Fibroblast of upper back skin (primary cell): Measurements from ENCODE around the gene PNMA8C.
"Not testable (repeated sequence)": the region's sequence is repeated elsewhere in the genome, so short reads cannot be mapped to it uniquely, and the experiment has no call there.

ENCODE experiments used
- DNase-seq: peaks from one replicate; pipeline ENCODE4 v3.0.0-alpha.2; 2013

Gene PNMA8C

DNA sequence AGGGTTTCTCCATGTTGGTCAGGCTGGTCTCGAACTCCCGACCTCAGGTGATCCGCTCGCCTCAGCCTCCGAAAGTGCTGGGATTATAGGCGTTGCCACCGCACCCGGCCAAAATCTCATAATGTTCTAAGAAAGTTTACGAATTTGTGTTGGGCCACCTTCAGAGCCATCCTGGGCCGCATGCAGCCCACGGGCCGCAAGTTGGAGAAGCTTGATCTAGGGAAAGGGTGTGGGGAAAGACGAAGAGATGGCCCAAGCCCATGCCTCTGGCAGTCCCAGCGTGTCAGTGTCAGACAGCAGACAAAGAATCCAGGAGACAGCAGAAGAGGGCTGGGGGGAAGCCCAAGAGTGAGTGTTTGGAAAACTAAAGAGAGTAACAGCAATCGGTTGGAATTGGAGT lies 17.3 kb upstream of the PNMA8C start:
- DNase-seq, result no peak

DNA sequence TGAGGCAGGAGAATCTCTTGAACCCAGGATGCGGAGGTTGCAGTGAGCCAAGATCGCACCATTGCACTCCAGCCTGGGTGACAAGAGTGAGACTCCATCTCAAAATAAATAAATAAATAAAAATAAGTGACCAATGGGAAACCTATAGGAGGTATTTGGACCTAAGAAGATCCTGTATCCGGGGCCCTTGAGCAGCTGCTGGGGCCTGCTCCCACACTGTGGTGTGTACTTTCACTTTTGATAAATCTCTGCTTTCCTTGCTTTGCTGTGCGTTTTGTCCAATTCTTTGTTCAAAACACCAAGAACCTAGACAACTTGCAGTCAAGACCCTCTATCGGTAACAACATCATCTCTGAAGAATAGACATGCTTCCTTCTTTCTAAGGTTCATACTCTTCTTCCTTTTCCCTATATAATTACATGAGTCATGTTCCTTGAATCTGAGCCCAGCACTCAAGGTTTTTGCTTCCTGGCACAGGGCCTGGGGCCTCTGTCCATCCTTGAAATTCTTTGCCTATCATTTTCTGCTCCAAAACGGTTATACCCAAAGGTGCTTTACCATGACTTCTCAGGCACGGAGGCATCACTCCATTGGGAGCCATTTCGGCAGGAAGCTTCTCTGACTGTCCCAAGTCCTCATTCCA lies 14.2 kb upstream of the PNMA8C start:
- peak; percentile 85 for DNase-seq

DNA sequence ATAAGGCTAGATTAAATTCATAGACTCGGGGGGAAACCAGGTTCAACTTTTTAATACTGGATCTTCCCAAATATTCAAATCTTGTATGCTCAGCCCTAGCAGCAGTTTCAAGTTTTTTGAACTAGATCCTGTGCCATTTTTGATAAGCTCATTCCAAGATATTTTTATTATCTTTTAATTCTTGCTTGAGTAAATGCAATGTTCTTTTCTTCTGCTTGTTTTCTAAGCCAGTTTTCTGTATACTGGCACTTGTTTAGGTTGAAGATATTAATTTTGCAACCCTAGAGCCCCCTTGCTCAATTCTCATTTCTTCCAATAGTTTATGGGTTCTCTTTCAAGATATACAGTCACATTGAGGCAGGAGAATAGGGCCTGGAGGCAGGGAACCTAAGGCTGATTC lies 13.1 kb upstream of the PNMA8C start:
- no peak for DNase-seq

DNA sequence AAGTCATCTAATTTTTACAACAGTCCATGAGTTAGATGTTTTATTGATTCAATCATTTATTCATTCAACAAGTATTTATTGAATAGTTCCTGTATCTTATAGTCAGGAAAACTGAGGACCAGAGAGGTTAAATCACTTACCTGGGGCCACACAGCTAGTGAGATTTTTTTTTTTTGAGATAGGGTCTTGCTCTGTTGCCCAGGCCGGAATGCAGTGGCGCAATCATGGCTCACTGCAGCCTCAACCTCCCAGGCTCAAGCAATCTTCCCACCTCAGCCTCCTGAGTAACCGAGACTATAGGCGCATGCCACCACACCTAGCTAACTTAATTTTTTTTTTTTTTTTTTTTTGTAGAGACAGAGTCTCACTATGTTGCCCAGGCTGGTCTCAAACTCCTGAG lies 7.0 kb upstream of the PNMA8C start:
- not testable (repeated sequence) for DNase-seq

DNA sequence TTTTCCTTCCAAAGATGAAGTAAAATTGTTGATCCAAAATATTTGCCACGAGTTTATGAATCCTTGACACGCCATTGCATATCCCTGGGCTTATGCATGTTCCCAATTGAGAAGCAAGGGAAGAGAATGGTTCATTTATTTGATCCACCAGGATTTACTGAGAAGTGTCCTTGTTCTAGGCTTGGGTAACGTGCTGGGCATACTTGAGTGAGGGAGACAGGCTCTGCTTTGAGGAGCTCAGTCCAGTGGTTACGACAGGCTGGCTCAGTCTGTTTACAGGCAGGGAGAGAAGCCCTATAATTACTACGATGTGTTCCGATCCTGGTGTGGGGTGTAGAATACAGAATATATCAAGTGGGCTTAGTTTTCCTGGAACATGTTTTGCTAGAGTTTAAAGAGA lies 6.3 kb upstream of the PNMA8C start:
- DNase-seq, result no peak

DNA sequence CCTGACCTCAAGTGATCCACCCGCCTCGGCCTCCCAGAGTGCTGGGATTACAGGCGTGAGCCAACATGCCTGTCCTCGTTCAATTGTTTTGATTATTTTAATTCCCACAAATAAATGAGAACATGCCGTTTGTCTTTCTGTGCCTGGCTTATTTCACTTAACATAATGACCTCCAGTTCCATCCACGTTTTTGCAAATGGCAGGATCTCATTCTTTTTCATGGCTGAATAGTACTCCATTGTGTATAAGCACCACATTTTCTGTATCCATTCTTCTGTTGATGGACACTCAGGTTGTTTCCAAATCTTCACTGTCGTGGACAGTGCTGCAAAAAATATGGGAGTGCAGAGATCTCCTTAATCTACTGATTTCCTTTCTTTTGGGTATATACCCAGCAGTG lies 4.7 kb upstream of the PNMA8C start:
- DNase-seq, result not testable (repeated sequence)

DNA sequence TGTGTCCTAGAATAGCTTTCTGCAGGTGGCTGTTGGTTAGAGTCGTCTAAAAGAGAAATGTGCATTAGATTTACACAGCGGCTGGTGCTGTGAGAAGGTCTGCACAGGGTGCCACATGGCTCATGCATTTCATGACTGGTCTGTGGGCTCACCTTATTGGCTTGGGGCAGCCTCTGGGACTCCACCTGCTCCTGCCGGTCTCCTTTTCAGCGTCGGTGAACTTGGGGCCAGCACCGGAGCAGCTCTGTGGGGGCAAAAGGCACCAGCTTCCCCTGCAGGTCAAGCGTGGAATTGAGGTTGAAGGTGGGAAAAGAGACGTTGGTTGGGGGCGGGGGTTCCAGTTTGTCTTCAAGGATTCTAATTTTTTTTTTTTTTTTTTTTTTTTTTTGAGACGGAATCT lies 3.1 kb upstream of the PNMA8C start:
- DNase-seq, result no peak

DNA sequence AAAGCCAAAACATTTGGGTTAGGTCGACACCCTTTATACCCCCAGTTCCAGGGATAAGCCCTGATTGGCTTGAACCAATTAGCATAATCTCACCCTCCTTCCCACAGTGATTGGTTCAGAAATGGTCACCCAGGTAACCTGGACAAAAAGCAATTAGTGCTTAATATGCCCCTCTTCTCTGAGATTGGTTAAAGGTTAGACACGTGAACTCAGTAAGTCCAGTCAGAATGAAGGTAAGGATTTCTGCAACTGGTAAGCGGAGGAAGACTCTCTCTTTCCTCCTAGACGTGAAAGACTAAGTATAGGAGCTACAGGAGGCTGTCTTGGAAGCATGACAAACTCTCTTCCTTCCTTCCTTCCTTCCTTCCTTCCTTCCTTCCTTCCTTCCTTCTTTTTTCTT lies 1.3 kb upstream of the PNMA8C start:
- no peak for DNase-seq

DNA sequence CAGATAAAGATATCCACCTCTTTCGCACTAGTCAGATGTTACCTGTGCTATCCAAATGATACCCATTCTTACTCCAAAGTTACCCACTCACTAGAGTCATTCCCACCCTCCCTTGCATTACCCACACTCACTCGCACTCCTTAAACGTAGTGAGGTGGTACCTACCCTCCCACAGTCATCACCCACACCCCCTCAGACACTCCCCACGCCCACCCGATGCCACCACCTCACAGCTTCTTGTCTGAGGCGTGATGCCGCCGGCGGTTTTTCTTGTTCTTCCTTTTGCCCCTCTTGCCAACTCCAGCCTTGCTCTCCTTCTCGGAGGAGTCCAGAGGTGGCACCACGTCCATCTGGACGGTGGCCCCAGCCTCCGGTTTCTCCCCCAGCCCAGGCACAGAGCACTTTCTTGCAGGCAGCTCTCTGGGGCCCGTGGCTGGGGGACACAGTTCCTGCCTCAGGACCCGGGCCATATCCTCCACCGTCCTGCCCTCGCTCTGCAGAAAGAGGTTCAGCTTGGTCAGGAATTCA lies 1.2 kb downstream of the PNMA8C start:
- no peak for DNase-seq

DNA sequence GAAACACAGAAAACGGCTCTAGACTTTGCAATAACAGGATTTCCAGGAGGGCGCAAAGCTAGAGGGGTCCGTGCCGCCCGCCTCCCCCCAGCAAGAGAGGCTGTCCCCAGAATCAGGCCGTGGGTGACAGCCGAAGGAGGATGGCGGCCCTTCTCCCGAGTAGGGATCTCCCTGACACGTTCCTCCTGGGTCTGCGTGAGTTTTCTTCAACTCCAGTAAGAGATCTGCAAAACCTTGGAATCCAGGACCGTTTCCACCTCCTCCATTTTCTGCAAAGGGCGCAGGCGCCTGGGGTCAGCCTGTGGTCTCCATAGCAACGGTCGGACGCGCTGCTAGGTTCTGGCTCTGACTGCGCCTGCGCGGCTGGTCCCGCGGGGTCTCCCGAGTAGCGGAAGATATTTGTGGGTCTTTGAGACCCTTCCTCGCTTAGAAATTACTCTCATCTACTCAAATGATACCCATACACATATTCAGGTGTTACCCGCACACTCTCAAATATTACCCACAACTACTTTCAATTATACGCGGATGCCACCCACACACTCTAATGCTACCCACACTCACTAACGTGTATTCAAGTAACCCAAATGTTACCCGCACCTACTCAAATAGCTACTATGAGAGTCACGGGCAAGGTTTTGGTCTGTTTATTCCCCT lies 2.1 kb downstream of the PNMA8C start:
- DNase-seq, result peak; percentile 81

DNA sequence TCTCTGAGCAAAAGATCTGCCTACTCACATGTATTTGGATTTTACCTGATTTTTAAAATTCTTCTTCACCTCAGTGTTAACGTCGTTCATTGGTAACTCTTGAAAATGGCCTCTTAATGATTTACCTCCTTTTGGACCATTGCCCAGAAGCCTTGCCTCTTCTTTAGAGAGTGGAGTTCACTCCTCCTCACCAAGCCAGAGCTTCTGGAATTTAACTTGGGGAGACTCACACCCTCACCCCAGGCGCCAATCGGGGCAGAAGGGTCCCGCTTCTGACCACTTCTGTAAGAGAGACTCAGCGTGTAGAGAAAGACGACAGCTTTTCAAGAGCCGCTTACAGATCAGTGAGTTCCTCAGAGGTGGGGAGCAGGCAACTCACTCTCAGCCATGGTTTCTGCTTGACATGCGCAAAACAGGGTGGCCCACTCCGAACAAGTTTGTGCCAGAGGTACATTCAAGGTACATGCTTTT lies 2.7 kb downstream of the PNMA8C start:
- no peak for DNase-seq

DNA sequence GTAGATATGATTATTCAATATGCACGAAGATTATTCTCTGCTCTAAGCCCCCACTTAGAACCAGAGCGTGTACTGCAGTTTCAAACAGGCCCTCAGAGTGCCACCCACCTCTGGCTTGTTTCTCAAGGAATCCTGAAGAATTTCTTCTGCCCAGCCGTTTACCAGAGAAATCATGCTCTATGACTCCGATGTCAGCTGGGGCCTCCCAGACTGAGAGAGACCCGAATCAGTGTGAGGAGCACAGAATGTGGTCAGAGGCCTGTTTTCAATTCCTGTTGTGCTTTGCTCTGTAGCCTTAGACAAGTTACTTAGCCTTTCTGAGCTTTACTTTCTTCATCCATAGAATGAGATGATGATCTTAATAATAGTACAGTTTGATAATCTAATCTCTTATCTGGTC lies 5.5 kb downstream of the PNMA8C start:
- no peak for DNase-seq

DNA sequence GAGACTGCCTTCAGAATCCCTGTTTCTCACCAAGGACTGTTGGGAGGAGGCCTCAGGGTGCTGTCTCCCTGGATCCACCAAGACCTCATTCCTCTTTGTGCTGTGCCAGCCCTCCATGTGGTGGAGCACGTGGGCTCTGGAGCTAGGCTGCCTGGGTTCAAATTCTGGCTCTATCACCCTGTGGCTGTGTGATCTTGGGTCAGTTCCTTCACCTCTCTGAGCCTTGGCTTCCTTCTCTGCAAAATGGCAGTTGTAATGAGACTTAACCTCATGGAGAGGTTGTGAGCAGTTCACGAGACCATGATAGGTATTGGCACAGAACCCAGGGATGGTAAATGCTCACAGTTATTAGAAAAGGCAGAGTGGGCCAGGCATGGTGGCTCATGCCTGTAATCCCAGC lies 6.4 kb downstream of the PNMA8C start:
- no peak for DNase-seq

DNA sequence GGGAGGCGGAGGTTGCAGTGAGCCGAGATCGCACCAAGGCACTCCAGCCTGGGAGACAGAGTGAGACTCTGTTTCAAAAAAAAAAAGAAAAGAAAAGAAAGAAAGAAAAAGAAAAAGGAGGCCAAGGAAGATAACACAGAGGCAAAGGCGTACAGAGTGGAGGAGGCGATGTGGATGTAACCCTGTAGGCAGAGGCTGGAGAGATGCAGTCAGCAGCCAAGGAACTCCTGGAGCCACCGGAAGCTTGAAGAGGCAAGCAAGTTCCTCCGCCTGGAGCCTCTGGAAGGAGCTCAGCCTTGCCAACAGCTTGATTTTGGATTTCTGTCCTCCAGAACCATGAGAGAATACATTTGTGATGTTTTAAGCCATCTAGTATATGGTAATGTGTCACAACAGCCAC lies 8.7 kb downstream of the PNMA8C start:
- DNase-seq, result no peak

DNA sequence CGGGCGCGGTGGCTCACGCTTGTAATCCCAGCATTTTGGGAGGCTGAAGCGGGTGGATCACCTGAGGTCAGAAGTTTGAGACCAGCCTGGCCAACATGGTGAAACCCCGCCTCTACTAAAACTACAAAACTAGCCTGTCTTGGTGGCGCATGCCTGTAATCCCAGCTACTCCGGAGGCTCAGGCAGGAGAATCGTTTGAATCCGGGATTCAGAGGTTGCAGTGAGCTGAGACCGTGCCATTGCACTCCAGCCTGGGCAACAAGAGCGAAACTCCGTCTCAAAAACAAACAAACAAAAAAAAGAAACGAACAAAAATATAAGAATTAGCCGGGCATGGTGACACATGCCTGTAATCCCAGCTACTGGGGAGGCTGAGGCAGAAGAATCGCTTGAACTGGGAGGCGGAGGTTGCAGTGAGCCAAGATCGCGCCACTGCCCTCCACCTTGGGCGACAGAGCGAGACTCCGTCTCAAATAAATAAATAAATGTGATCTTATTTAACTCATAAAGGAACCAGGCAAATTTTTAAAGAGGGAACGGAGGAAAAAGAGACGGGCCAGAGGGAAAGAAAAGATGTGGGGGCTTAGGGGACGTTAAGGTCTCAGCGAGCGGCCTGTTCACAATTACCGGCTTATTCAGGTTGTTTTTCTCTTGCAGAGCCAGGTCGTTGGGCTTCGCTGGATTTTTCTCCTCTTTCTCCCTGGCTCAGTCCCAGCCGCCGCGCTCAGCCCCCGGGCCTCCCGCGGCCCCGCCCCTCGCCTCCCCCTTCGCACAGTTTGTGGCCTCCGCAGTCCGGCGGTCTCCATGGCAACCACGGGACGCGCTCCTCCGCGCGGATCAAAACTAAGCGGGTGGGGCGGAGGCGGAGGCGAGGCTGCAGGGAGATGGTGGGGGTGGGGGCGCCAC lies 12.7 kb downstream of the PNMA8C start:
- DNase-seq, result peak; percentile 92

DNA sequence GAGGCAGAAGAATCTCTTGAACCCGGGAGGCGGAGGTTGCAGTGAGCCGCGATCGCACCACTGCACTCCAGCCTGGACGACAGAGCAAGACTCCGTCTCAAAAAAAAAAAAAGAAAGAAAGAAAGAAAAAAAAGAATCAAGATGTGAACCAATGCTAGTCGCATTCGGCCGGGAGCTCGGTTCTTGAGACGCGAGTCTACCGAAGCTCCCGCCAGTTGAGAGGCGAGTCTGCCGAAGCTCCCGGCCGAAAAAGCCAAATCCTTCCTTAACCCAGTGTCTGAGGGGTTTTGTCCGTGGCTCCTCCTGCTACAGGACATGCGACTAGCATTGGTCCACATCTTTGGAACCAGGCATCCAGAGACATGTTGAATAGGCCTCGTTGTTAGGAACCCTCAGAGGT lies 13.8 kb downstream of the PNMA8C start:
- not testable (repeated sequence) for DNase-seq

DNA sequence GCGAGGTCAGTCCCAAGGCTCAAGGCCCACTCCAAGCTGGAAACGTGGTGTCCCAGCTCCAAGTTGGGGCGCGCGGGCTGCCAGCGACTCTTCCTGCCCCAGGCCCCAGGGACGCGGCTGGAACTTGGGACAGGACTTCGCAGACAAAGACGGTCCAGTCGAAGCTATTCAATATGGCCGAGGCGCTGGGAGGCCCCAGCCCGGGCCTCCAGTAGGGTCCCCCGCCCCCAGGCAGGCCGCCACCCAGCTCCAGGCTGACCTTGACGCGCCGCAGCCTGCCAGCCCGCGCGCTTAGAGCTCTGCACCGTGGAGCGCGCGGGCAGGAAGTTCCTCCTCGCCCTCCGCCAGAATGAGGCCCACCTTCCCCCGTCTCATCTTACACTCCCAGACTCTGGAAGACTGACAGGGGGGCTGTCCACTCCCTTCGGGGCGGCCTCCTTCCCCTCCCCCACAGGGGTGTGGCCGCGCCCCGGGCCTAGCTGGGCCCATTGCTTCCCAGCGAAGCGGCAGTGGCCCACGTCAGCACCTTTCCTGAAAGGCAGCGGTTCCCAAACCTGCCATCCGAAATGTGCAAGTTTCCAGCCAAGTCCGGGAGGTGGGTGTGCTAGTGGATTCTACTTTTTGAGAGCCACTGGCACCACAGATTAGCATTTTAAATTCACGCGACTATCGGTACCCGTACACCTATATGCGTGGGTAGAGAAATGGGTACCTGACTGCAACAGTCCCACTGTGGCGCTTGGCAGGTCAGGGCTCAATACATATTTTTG lies 15.3 kb downstream of the PNMA8C start, which contains the start of gene CCDC8:
Gene CCDC8 (minus strand): TSS at position 303 of the 770 bp plus-strand sequence. CDS start 754 bp downstream, outside the sequence.
- peak; percentile 98 for DNase-seq

DNA sequence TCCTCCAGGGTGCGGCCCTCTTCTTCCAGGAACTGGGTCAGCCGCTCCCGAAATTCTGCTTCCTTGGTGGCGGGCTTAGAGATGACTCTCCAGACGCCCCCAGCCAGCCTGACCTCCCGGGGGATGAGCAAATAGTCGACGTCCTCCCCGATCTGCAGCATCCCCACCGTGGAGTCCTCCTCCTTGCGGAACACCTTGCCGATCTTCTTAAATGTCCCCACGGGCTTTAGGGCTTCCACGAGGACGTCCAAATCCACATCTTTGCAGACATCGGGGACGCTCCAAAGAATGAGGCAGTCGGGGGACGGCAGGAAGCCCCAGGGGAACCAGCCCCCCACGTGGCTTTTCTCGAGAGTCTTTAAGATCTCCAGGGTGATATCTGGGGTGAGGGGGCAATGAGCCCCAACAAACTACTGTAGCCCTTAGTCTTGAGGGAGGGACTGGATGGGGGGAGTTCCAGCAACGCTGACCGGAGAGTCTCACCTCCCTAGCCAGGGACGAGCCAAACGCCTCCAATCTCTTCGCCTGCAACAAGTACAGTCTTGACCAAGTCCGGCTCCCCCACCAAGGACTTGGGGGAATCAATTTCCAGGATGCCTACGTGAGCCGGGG lies 16.0 kb downstream of the PNMA8C start:
- DNase-seq, result no peak

DNA sequence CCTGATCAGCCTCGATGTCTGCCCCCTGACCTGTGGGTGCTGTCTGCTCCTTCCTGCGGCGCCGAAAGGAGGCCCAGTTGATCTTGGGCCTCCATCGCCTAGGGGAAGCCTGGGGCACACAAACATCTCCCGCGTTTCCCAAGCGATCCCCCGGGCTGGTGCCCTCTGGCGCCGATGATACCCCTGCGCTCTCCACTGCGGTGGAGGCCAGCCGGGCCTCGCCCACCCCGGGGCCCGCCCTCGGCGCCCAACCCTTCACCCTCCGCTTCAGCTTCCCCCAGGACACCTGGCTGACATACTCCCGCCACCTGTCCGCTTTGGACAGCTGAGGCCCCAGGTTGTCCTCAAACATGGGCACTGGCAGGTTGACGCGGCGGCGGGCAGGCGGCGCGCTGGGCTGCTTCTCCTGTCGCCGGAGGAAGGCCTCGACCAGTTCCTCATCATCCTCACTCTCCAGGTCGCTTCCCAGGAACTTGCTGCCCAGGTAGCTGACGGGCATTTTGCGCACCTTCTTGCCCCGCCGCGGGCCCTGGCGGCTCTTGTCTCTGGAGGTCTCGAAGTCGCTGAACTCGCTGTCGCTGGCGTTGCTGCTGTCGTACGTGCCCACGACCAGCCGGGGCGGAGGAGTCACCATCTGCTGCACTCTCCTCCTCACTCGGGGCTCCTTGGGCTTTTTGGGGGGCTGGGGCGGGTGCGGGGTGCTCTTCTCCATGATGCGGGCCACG lies 16.6 kb downstream of the PNMA8C start:
- no peak for DNase-seq

DNA sequence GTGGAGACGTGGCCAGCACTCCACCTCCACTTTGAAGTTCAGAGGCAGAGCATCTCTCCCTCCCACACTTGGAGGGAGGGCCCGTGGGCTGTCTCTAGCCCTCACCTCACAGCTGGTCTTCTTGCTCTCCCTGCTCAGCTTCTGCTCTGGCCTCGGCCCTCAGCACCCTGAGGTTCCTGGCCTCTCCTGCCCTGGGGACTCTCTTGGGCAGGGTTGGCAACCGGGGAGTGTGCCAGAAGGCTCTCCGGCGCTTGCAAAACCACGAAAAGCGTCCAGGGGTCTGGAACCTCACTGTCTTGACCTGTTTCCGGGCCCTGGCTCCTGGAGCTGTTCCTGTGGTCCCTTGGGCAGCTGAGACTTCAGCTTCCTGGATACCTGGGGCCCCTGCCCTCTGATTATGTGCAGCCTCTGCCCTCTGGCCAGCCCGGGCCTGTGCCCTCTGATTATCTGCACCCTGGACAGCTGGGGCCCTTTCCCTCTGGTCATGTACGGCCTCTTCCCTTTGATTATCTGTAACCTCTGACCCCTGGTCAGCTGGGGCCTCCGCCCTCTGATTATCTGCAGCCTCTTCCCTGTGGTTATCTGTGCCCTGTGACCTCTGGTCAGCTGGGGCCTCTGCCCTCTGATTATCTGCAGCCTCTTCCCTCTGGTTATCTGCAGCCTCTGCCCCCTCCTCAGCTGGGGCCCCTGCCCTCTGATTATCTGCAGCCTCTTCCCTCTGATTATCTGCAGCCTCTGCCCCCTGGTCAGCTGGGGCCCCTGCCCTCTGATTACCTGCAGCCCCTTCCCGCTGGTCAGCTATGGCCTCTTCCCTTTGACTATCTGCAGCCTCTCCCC lies 17.4 kb downstream of the PNMA8C start:
- no peak for DNase-seq
